DMS79 (cell line): Measurements from ENCODE around the gene ABCB11.

Source experiments
- DNase-seq: peaks from one replicate; lab custom pipeline; 2025; lab: John Stamatoyannopoulos, UW

The ABCB11 gene

GRCh38 chr2:169007941-169008340 is 23.2 kb downstream of the ABCB11 start:
- DNase-seq = no peak

GRCh38 chr2:169007356-169007755 is 23.8 kb downstream of the ABCB11 start:
- DNase-seq = no peak

- DNase-seq = no peak
These were observed 24.5 kb downstream of the ABCB11 start for GRCh38 chr2:169006665-169007064.

GRCh38 chr2:169005994-169006393 is 25.1 kb downstream of the ABCB11 start:
- no peak for DNase-seq

GRCh38 chr2:169005080-169005598 is 26.0 kb downstream of the ABCB11 start:
- no peak for DNase-seq

- no peak for DNase-seq
These were observed 28.9 kb downstream of the ABCB11 start for GRCh38 chr2:169002161-169002738.

- DNase-seq = no peak
These were observed 29.9 kb downstream of the ABCB11 start for GRCh38 chr2:169001116-169001815.

- DNase-seq = no peak
These were observed 31.4 kb downstream of the ABCB11 start for GRCh38 chr2:168999668-169000213.

- no peak for DNase-seq
These were observed 32.4 kb downstream of the ABCB11 start for GRCh38 chr2:168998609-168999211.

- DNase-seq = no peak
These were observed 33.3 kb downstream of the ABCB11 start for GRCh38 chr2:168997794-168998193.

GRCh38 chr2:168997118-168997521 is 34.0 kb downstream of the ABCB11 start:
- DNase-seq = no peak

- no peak for DNase-seq
These were observed 35.4 kb downstream of the ABCB11 start for GRCh38 chr2:168995744-168996143.

GRCh38 chr2:168993538-168993937 is 37.6 kb downstream of the ABCB11 start:
- DNase-seq = no peak

GRCh38 chr2:168992591-168993349 is 38.4 kb downstream of the ABCB11 start:
- DNase-seq = no peak

GRCh38 chr2:168992026-168992425 is 39.1 kb downstream of the ABCB11 start:
- DNase-seq = no peak

GRCh38 chr2:168988755-168989154 is 42.4 kb downstream of the ABCB11 start:
- no peak for DNase-seq

- no peak for DNase-seq
These were observed 44.7 kb downstream of the ABCB11 start for GRCh38 chr2:168986398-168986943.

GRCh38 chr2:168981651-168982050 is 49.5 kb downstream of the ABCB11 start:
- DNase-seq = no peak

- no peak for DNase-seq
These were observed 52.7 kb downstream of the ABCB11 start for GRCh38 chr2:168978461-168978861.

- no peak for DNase-seq
These were observed 53.5 kb downstream of the ABCB11 start for GRCh38 chr2:168977608-168978007.

- no peak for DNase-seq
These were observed 55.0 kb downstream of the ABCB11 start for GRCh38 chr2:168976034-168976654.
